H9 (cell line): ENCODE data around the gene SSTR4. TPM values are rescaled to one million over a fixed set of nuclear protein-coding genes. Genes with fewer than 3 reads are reported as not detected.

Experiments
- DNase-seq: peaks from one replicate; pipeline ENCODE4 v3.0.0-alpha.2; 2017
- H2AFZ ChIP-seq: one replicate; pipeline ENCODE4 v1.6.1; 2013; ENCODE audit warnings: mild to moderate bottlenecking, low read length, control low read depth, moderate library complexity
- H2AK5ac ChIP-seq: 2 replicates; pipeline ENCODE4 v1.6.1; 2013; ENCODE audit warnings: low read length, control low read depth, mixed read lengths; ENCODE audit not compliant: insufficient read length
- H2BK120ac ChIP-seq: one replicate; pipeline ENCODE4 v1.6.1; 2013; ENCODE audit warnings: low read depth, mild to moderate bottlenecking, low read length, control low read depth, inconsistent platforms; ENCODE audit not compliant: poor library complexity, severe bottlenecking
- H2BK12ac ChIP-seq: 2 replicates; pipeline ENCODE4 v1.6.1; 2013; ENCODE audit warnings: low read length, control low read depth, mixed read lengths, low read depth; ENCODE audit not compliant: insufficient read length
- H2BK15ac ChIP-seq: 2 replicates; pipeline ENCODE4 v1.6.1; 2013; ENCODE audit warnings: low read depth, low read length, control low read depth
- H2BK20ac ChIP-seq: one replicate; pipeline ENCODE4 v1.6.1; 2013; ENCODE audit warnings: low read depth, mild to moderate bottlenecking, low read length, control low read depth, inconsistent platforms; ENCODE audit not compliant: poor library complexity, severe bottlenecking
- H2BK5ac ChIP-seq: 2 replicates; pipeline ENCODE4 v1.6.1; 2013; ENCODE audit warnings: low read length, control low read depth, mixed read lengths; ENCODE audit not compliant: insufficient read length
- H3K14ac ChIP-seq: 2 replicates; pipeline ENCODE4 v1.6.1; 2013; ENCODE audit warnings: low read length, control low read depth; ENCODE audit not compliant: insufficient read depth
- H3K18ac ChIP-seq: 2 replicates; pipeline ENCODE4 v1.6.1; 2013; ENCODE audit warnings: low read depth, mild to moderate bottlenecking, mixed read lengths, low read length, control low read depth; ENCODE audit not compliant: insufficient read length
- H3K23ac ChIP-seq: 2 replicates; pipeline ENCODE4 v1.6.1; 2013; ENCODE audit warnings: low read length, control low read depth, mixed read lengths, low read depth; ENCODE audit not compliant: insufficient read length
- H3K23me2 ChIP-seq: 2 replicates; pipeline ENCODE4 v1.6.1; 2013; ENCODE audit warnings: low read depth, mild to moderate bottlenecking, mixed read lengths, low read length, control low read depth; ENCODE audit not compliant: insufficient read length, poor library complexity, severe bottlenecking
- H3K27ac ChIP-seq: 2 replicates; pipeline ENCODE4 v1.5.1; 2013; ENCODE audit warnings: low read length, control low read depth, mixed read lengths, low read depth; ENCODE audit not compliant: insufficient read length
- H3K27me3 ChIP-seq: 2 replicates; pipeline ENCODE4 v1.6.1; 2013; ENCODE audit warnings: low read length, control low read depth, inconsistent platforms; ENCODE audit not compliant: insufficient read depth
- H3K4ac ChIP-seq: 2 replicates; pipeline ENCODE4 v1.6.1; 2013; ENCODE audit warnings: low read depth, mild to moderate bottlenecking, control low read depth, inconsistent platforms, low read length, moderate library complexity
- H3K4me1 ChIP-seq: 2 replicates; pipeline ENCODE4 v1.6.1; 2013; ENCODE audit warnings: low read length, control low read depth, inconsistent platforms; ENCODE audit not compliant: insufficient read depth
- H3K4me2 ChIP-seq: 2 replicates; pipeline ENCODE4 v1.6.1; 2013; ENCODE audit warnings: low read length, control low read depth, mixed read lengths; ENCODE audit not compliant: insufficient read length, insufficient read depth
- H3K56ac ChIP-seq: 2 replicates; pipeline ENCODE4 v1.6.1; 2013; ENCODE audit warnings: low read depth, mild to moderate bottlenecking, mixed read lengths, low read length, control low read depth; ENCODE audit not compliant: insufficient read length
- H3K79me1 ChIP-seq: 2 replicates; pipeline ENCODE4 v1.6.1; 2013; ENCODE audit warnings: low read depth, mild to moderate bottlenecking, moderate library complexity, low read length, control low read depth, inconsistent platforms; ENCODE audit not compliant: insufficient read depth, poor library complexity, severe bottlenecking
- H3K79me2 ChIP-seq: 2 replicates; pipeline ENCODE4 v1.6.1; 2013; ENCODE audit warnings: low read length, control low read depth, inconsistent platforms; ENCODE audit not compliant: insufficient read depth
- H3K9ac ChIP-seq: 2 replicates; pipeline ENCODE4 v1.6.1; 2013; ENCODE audit warnings: low read length, control low read depth, mixed read lengths; ENCODE audit not compliant: insufficient read length; ENCODE audit errors: extremely low read depth
- H3K9me3 ChIP-seq: one replicate; pipeline ENCODE4 v1.6.1; 2013; ENCODE audit warnings: low read depth, low read length, inconsistent platforms; ENCODE audit not compliant: control insufficient read depth
- H3T11ph ChIP-seq: one replicate; pipeline ENCODE4 v1.6.1; 2013; ENCODE audit warnings: mild to moderate bottlenecking, low read length, control low read depth, inconsistent platforms
- H4K20me1 ChIP-seq: one replicate; pipeline ENCODE4 v1.6.1; 2013; ENCODE audit not compliant: control insufficient read depth, insufficient read length, insufficient read depth
- H4K5ac ChIP-seq: 2 replicates; pipeline ENCODE4 v1.6.1; 2013; ENCODE audit warnings: low read depth, mild to moderate bottlenecking, mixed read lengths, low read length, control low read depth; ENCODE audit not compliant: insufficient read length
- H4K8ac ChIP-seq: replicated peaks from 2 replicates; pipeline ENCODE4 v1.6.1; 2013; ENCODE audit warnings: low read length, control low read depth, mixed read lengths, low read depth; ENCODE audit not compliant: insufficient read length
- H4K91ac ChIP-seq: 2 replicates; pipeline ENCODE4 v1.6.1; 2013; ENCODE audit warnings: low read depth, mild to moderate bottlenecking, moderate library complexity, mixed read lengths, low read length, control low read depth; ENCODE audit not compliant: insufficient read length
- H3K27ac Mint-ChIP-seq, 3 experiments: 2 replicates in 2 of 3; 3 replicates in 1 of 3; pipeline ENCODE4 v1.8.0; 2020 to 2021; ENCODE audit warnings: mixed read lengths in 3 of 3, mild to moderate bottlenecking in 1 of 3, moderate library complexity in 1 of 3
- H3K27me3 Mint-ChIP-seq: 2 replicates; pipeline ENCODE4 v1.8.0; 2021; ENCODE audit warnings: low read depth, mild to moderate bottlenecking, moderate library complexity, mixed read lengths
- H3K36me3 Mint-ChIP-seq, 3 experiments: 2 replicates in 2 of 3; 3 replicates in 1 of 3; pipeline ENCODE4 v1.8.0; 2020 to 2021; ENCODE audit warnings: low read depth in 3 of 3, mixed read lengths in 3 of 3; ENCODE audit not compliant: insufficient read depth in 1 of 3
- H3K4me1 Mint-ChIP-seq, 2 experiments: 2 replicates each; pipeline ENCODE4 v1.8.0; 2020; ENCODE audit warnings: mixed read lengths in 2 of 2
- H3K4me3 Mint-ChIP-seq, 2 experiments: 2 replicates in 1 of 2; 3 replicates in 1 of 2; pipeline ENCODE4 v1.8.0; 2020 to 2021; ENCODE audit warnings: mild to moderate bottlenecking in 2 of 2, mixed read lengths in 2 of 2, moderate library complexity in 1 of 2
- H3K9me3 Mint-ChIP-seq, 2 experiments: 2 replicates in 1 of 2; 3 replicates in 1 of 2; pipeline ENCODE4 v1.8.0; 2020; ENCODE audit warnings: mild to moderate bottlenecking in 2 of 2, mixed read lengths in 2 of 2, moderate library complexity in 1 of 2
- WGBS: extraction: QIAGEN DNeasy Blood & Tissue Kit; methylation state at CpG from one replicate; pipeline ENCODE4 v1.1.7; 2013; ENCODE audit warnings: missing lambda C conversion rate, low lambda C conversion rate, mixed read lengths; ENCODE audit not compliant: insufficient read length; ENCODE audit errors: extremely low coverage; 5-methylcytosine and 5-hydroxymethylcytosine counted together
- total RNA-seq: library from RNA; stranded (reverse); gene quantifications from 2 replicates; pipeline ENCODE4 v1.2.1, GENCODE V29; 2021
- TF ChIP-seq, protein P1 (sequence below): fragments of 200-600 bp; sonication (generic); conservative IDR thresholded peaks from 3 replicates; pipeline ENCODE4 v1.8.0; 2021; ENCODE audit warnings: antibody characterized with exemption, mild to moderate bottlenecking

SSTR4 gene
- total RNA-seq, 1 experiment from 2014 or later, result not detected

DNA sequence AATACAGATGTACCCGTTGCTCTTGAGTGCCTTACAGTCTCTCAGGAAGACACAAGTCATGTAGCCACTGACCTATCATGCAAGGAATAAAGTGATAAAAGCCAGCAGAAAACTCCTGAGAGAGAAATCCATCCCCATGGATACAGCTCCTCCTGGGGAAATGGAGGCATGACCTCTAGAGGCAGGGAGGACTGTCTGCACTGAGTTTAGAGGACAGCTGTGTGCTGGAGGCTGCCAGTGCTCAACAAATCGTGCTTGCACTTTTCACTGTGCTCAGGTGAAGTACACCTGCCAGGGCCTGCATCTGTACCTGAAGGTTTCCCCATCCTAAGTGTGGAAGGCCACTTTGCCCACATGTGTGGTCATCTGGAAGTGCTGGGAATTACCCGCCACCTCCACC is 38.9 kb downstream of the SSTR4 start:
- Histone ChIP-seq H2BK20ac (no peak overlapping the region), H3K9ac (no peak overlapping the region), H3K27me3 (no peaks in the 10 kb centered on the region), H2BK5ac (no peak overlapping the region), H3T11ph (no peak overlapping the region), H2BK12ac (no peak overlapping the region), H4K8ac (no peak overlapping the region), H2AK5ac (no peak overlapping the region), H3K18ac (no peak overlapping the region), H2BK120ac (no peak overlapping the region), H3K4me1 (no peaks in the 10 kb centered on the region; the same call in 1 of the 2 replicates), H3K56ac (no peak overlapping the region), H2AFZ (no peak overlapping the region), H3K23ac (no peak overlapping the region), H4K20me1 (no peaks in the 10 kb centered on the region), H3K27ac (no peak overlapping the region), H3K14ac (no peak overlapping the region), H3K79me1 (no peaks in the 10 kb centered on the region), H3K23me2 (no peaks in the 10 kb centered on the region), H4K5ac (no peak overlapping the region), H3K4ac (no peak overlapping the region), H3K4me2 (no peak overlapping the region), H3K9me3 (no peaks in the 10 kb centered on the region), H4K91ac (no peak overlapping the region), H2BK15ac (no peak overlapping the region), H3K79me2 (no peaks in the 10 kb centered on the region)
- no CpG with 5 or more reads among the region's 3 CpGs for WGBS
- no peak overlapping the region for H3K4me3 Mint-ChIP-seq
- H3K4me1 Mint-ChIP-seq, result peaks cover 3 to 4% of the 10 kb centered on the region in 2 experiments; a peak in 2 of 4 replicates
- no peaks in the 10 kb centered on the region for H3K9me3 Mint-ChIP-seq
- DNase-seq, result no peak
- no peaks in the 10 kb centered on the region for H3K27me3 Mint-ChIP-seq
- no peak overlapping the region for H3K27ac Mint-ChIP-seq
- no peaks in the 10 kb centered on the region for H3K36me3 Mint-ChIP-seq
- TF ChIP-seq, protein P1, sequence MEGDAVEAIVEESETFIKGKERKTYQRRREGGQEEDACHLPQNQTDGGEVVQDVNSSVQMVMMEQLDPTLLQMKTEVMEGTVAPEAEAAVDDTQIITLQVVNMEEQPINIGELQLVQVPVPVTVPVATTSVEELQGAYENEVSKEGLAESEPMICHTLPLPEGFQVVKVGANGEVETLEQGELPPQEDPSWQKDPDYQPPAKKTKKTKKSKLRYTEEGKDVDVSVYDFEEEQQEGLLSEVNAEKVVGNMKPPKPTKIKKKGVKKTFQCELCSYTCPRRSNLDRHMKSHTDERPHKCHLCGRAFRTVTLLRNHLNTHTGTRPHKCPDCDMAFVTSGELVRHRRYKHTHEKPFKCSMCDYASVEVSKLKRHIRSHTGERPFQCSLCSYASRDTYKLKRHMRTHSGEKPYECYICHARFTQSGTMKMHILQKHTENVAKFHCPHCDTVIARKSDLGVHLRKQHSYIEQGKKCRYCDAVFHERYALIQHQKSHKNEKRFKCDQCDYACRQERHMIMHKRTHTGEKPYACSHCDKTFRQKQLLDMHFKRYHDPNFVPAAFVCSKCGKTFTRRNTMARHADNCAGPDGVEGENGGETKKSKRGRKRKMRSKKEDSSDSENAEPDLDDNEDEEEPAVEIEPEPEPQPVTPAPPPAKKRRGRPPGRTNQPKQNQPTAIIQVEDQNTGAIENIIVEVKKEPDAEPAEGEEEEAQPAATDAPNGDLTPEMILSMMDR, result no peak
